Measurements from ENCODE around the gene IL1RAPL1.

Gene IL1RAPL1

DNA sequence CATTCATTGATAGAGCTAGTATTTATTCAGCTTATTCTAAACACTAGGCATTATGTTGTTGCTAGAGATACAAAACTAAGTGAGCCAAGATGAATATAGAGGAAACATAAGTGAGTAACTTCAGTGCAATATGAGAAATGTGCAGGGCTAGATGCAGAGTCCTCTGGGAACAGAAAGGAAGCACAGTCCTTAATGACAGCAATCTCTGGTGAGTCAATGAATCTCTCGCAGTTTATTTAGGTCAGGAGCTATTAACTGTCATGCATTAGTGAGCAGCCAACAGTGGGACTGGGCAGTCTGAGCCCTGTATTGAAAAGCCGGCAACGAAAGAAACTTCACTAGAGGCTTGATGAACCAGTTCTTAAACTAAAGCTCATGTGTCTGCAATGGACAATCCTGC lies 1030.0 kb downstream of the IL1RAPL1 start:
- no peak for DNase-seq (ENCODE audit: extremely low read depth in 1 of 2, low read depth in 1 of 2)

DNA sequence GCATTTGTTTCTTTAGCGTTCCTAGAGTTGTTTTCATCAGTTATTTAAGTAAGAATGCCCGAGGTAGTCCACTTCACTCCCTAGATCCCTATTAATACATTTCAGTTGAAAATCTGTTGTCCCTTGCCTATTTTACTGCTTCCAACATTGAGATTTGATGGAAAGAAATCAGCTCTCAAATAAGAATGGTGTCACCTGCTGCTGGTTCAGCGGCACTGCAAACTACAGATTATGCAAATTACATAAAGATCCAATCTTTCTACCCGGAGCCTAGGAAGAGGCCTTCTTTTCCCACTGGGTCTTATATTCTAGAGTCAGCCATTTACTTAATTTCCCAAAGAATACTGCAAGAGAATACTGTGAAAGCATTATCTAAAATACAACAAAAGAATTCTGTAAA lies 1030.5 kb downstream of the IL1RAPL1 start:
- DNase-seq (ENCODE audit: extremely low read depth in 1 of 2, low read depth in 1 of 2) = no peak

DNA sequence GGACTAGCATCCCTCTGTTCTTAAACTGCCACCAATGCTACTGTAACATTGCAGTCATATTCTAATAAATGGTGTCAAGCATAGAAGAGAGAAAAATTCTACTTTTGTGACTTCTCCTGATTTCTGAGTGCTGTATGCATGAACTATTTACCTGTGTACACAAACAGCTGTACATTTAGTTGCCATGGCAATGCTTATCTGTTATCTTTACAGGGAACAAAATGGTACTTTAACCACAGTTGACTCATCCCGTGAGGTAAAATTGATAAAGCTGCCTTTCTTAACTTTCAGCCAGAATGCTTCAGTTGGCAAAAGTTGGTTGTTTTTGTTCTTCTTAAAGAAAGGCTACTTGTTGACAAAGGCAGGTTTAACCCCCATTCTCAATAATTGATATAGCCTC lies 1040.6 kb downstream of the IL1RAPL1 start:
- DNase-seq (ENCODE audit: extremely low read depth in 1 of 2, low read depth in 1 of 2) = no peak

DNA sequence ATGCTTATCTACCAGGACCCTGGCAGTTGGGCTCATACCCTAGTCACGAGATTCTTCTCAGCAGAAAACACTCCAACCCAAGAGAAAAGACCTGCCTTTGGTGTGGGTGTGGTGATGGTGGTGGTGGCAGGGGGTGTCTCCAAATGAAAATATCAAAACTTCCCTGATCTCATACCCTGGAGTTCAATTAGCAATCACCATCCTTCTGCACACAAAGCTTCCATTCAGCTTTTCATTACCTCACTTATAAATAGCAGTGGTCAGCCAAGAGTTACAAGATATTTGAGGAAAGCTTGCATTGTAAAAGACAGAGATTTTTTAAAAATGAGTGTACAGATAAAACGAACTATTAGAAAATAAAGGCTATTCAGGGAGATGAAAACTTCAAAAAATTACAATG lies 1047.3 kb downstream of the IL1RAPL1 start:
- DNase-seq (ENCODE audit: extremely low read depth in 1 of 2, low read depth in 1 of 2) = no peak

DNA sequence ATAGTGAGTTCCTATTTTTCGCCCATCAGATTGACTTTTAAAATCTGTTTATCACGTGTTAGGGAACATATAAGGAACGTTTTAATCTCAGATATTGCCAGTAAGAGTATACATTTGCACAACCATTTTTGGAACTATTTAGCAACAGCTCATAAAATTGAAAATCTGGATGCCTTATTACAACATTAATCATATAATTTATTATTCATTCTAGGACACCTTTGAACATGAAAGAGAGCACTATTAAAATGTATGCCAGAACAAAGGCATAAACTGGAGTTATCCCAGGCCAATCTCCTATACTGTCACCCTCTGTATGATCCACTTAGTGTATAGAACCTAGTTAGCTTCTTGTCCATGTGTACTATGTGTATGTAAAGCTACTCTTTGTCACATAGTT lies 1049.1 kb downstream of the IL1RAPL1 start:
- DNase-seq (ENCODE audit: extremely low read depth in 1 of 2, low read depth in 1 of 2) = no peak

DNA sequence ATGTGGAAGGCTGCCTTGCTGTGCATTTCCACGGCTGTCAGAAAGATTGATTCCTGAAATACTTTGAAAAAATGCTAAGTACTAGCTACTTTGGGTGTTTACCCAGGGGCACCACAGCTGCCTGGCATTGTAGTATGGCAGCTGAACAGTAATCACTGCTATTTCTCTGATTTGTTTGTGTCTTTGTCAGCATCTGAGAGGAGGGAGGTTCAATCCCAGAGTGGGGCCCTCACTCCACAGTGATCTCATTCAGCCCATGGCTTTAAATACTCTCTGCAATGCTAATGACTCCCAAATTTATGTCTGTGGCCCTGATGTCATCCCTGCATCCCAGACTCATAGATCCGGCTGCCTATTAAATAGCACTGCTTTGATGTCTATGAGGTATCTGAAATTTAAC lies 1052.9 kb downstream of the IL1RAPL1 start:
- DNase-seq (ENCODE audit: extremely low read depth in 1 of 2, low read depth in 1 of 2) = no peak

DNA sequence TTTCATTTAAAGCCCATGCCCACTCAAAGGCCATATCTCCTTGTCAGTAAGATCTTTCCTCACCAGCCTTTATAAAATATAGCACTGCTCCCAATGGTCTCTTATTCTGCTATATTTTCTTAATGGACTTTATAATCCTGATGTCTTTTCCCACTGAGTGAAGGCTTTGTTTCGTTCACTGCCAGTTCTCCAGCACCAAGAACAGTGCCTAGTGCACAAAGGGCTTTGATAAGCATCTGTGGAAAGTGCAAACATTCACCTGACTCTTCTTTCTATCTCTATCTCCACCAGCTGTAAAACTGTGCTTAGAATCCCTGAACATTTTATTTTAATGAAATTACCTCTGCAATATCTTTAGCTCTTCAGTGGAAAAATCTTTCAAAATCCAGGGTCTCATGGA lies 1054.2 kb downstream of the IL1RAPL1 start:
- DNase-seq (ENCODE audit: extremely low read depth in 1 of 2, low read depth in 1 of 2) = no peak

DNA sequence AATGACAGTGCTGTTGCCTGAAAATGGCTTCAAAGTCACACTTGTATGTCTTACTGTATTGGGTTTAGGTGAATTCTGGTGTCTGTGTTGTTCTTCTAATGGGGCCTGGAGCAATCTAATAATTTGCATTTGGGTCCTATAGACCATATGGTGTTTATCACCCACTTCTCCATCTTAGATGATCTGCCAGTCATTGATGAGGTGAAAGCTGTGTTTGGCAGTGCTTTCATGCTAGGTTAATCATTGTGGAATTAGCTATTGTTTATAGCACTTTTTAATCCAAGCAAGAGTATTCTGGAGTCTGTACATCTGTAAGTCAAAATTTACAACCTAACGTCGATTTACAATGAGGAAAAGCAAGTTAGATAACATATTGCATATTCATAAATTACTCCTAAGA lies 1055.9 kb downstream of the IL1RAPL1 start:
- DNase-seq (ENCODE audit: extremely low read depth in 1 of 2, low read depth in 1 of 2) = no peak

DNA sequence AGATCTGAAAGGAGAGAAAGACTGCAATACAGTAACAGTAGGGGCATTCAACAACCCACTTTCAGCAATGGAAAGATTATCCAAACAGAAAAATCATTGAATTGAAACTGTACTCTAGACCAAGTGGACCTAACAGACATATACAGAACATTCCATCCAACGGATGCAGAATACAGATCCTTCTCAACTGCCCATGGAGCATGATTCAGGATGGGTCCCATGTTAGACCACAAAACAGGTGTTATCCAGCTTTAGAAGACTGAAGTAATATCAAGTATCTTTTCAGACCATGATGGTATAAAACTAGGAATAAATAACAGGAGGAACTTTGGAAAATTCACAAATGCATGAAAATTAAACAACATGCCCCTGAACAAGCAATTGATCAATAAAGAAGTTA lies 1060.9 kb downstream of the IL1RAPL1 start:
- DNase-seq (ENCODE audit: extremely low read depth in 1 of 2, low read depth in 1 of 2) = no peak

DNA sequence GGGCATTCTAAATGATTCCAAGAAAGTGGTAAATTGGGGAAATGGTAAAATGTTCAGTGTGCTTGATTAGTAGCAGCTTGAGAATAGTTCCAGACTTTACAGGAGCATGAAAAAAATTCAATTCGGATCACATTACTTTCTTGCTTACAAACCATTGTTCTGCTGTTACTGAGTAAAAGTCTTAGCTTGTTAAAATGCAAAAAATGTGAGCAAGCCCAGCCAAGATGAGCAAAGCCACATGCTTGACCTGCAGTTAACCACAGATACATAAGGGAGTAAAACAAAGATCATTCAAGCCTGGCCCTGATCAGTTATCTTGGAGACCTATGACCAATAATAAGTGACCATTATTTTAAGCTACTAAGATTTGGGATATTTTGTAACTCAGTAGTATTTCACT lies 1065.2 kb downstream of the IL1RAPL1 start:
- DNase-seq (ENCODE audit: extremely low read depth in 1 of 2, low read depth in 1 of 2) = no peak

DNA sequence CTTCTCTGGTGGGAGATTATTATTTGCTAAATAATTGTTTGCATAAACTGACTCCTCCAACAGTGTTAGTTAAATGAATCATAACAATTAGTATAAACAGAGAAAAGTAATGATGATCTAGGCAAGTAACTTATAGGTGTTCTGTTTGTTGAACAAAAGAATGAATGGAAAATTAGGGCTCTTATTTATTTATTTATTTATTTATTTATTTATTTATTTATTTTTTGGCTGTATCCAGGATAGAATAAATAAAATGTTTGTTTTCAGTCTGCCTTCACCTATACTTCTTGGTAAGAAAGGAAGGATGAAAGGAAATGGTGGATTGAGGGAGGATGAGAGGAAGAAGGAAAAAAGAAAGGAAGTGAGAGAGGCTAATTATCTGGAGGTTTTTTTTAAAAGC lies 1066.5 kb downstream of the IL1RAPL1 start:
- DNase-seq (ENCODE audit: extremely low read depth in 1 of 2, low read depth in 1 of 2) = no peak

DNA sequence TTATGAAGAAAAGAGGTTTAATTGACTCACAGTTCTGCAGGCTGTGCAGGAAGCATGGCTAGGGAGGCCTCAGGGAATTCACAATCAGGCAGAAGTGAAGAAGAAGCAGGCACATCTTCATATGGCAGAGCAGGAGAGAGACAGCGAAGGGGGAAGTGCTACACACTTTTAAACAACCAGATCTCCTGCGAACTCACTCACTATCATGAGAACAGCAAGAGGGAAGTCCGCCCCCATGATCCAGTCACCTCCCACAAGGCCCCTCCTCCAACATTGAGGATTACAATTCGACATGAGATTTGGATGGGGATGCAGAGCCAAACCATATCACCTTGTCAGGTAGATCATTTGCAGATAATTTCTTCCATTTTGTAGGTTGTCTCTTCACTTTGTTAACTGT lies 1072.7 kb downstream of the IL1RAPL1 start:
- no peak for DNase-seq (ENCODE audit: extremely low read depth in 1 of 2, low read depth in 1 of 2)

DNA sequence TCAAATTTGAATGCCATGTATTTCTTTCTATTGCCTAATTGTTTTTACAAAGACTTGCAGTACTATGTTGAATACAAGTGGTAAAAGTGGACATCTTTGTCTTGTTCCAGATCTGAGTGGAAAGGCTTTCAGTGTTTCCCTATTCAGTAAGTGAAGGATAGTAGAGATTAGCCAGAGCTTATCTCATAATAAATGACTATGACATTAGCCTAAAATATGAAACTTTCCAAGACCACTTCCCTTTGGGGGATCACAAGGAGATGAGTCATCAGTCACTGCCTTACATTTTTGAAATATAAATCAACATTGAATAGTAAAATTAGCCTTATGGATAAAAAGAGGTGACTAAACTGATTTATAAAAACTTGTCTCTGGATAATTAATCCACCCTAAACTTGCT lies 1074.0 kb downstream of the IL1RAPL1 start:
- no peak for DNase-seq (ENCODE audit: extremely low read depth in 1 of 2, low read depth in 1 of 2)

DNA sequence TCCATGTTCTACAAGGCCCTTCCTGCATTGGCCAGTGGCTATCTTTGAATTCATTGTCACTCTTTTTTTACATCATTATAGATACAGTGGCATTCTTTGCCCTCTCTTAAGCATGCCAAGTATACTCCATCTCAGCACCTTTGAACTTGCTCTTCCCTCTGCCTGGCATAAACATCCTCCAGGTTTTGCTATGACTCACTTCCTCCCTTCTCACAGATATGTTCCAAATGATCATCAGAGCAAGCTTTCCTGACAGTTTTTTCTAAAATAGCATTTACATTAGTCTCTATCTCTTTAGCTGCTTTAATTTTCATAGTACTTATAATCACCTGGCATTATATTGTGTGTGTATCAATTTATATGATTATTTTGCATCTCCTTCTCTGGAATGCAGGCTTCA lies 1074.9 kb downstream of the IL1RAPL1 start:
- DNase-seq (ENCODE audit: extremely low read depth in 1 of 2, low read depth in 1 of 2) = no peak

DNA sequence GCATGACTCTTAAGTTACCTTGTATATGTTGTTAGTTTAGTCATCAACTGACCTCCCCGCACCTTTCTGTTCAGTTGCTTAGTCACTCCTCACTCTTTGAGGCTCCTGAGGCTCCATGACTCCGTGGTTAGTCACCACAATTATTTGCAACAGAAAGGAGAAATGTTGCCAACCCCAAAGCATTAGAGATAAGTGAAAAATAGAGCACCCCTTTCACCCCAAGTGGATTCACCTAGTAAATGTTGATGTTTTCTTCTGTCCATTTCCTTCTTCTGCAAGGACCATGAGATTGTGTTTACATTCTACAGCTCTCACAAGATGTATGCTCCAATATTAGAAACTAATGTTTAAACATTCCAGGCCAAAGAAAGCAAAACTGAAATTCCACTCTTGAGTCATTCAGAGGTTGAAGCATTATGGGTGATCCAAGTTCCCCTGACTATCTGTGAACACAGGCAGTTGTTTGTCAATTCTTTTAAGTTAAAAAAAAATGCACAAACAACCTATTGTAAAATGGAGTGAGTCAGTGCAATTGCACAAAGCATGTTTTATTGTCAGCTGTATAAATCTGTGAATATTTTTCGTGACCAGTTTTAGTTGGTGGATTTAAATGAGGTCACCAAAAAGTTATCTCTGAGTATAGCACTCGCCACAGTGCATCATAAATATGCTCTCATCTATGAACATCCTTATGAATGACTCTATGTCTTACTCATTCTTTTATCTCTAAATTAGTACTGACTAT lies 1075.7 kb downstream of the IL1RAPL1 start:
- no peak for DNase-seq (ENCODE audit: extremely low read depth in 1 of 2, low read depth in 1 of 2)

DNA sequence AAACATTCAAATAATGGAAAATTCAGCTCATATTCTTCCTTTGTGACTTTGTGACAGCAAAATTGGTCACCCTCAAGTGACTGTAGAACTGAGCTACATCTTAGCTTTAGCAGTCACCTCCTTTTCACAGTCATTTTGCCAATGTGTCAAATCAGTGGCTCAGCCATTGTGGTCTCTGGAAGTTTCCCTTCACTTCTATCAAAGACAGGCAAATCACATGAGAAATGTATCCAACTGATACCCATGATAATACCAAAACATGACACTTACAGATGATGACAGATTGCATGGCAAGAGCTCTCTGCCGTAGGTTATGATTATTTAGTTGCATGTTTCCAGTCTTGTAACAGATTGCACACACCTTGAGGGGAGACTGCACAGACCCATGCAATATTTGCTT lies 1078.3 kb downstream of the IL1RAPL1 start:
- DNase-seq (ENCODE audit: extremely low read depth in 1 of 2, low read depth in 1 of 2) = no peak

DNA sequence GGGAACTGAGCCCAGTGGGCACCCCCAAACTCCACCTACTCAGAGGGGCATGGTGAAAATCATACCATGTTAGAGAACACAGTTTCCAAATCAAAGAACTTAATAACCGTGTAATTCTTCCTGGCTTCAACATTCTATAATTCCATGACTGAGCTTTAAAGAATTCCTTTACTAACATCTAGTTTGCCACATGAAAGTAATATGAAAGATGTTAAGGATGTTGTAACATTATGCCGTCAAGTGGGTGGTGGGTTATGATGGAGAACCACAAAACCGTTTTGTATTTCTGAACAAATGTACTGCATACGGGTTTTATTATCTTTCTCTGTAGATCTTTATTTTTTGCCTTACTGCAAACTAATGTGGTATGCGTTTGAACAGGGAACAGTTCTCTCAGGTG lies 1079.1 kb downstream of the IL1RAPL1 start:
- DNase-seq (ENCODE audit: extremely low read depth in 1 of 2, low read depth in 1 of 2) = no peak

DNA sequence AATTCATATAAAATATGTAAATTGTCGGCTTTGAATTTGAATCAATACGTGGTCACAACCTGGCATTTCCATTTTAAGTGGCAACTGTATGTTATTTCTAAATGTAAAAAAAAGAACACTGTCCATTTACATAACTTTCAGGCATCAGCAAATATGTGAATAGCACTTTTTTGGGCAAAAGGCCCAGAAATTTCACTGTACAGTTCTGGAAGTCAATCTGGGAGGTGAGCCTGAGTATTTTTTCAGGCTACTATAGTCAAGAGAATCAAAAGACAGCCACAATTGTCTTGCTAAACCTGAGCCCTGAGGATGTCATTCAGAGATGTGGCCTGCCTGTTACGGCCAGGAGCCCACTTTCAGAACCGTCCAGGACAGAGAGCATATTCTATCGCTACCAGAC lies 1084.2 kb downstream of the IL1RAPL1 start:
- no peak for DNase-seq (ENCODE audit: extremely low read depth in 1 of 2, low read depth in 1 of 2)

DNA sequence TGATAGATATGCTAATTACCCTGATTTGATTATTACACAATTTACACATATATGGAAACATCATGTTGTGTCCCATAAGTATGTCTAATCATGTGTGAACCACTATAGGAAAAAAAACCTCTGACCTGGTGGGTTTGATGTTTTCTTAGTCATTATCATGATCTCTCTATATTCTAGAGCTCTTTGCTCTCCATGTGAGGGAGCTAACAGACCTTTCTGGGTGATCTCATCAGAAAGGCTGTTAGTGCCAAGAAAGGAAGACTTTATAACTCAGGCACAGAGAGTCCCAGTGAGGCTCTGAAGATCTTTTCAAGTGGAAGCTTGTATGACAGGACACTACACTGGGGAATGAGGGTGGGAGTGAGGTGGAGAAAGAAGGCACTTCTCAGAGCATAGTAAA lies 1100.4 kb downstream of the IL1RAPL1 start:
- no peak for DNase-seq (ENCODE audit: extremely low read depth in 1 of 2, low read depth in 1 of 2)

DNA sequence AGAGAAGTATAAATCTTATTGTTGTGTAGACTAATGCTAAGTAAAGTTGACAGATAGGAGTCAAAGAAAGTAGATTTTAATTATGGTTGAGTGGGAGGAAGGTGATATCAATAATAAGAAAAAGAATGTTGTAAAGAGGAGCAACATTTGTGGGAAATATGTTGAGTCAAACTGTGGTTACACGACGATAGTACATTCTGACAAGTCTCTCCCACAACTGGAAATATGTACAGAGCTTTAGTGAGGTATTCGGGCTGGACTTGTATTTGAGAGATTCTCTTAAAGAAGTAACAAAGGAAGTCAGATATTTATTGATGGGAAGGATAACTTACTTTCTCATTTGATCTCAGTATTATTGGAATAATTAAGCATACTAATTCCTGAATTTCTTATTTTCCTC lies 1102.8 kb downstream of the IL1RAPL1 start:
- no peak for DNase-seq (ENCODE audit: extremely low read depth in 1 of 2, low read depth in 1 of 2)

DNA sequence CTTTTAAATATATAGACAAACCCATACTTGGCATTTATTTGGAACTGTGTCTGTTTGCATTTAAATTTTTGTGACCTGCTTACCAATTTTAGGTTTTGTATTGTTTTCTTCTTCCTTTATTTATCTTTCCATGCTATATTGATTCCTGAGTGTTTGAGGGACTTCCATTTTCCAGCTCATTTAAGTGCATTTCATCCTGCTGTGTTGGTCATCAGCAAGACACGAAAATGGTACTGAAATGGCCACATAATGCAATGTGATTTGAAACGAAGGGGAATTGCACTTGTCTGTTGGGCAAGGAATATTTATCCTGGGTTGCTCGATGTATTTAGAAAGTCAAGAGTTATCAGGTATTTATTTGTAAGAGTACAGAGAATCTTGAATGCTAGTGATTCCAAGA lies 1103.8 kb downstream of the IL1RAPL1 start:
- no peak for DNase-seq (ENCODE audit: extremely low read depth in 1 of 2, low read depth in 1 of 2)

DNA sequence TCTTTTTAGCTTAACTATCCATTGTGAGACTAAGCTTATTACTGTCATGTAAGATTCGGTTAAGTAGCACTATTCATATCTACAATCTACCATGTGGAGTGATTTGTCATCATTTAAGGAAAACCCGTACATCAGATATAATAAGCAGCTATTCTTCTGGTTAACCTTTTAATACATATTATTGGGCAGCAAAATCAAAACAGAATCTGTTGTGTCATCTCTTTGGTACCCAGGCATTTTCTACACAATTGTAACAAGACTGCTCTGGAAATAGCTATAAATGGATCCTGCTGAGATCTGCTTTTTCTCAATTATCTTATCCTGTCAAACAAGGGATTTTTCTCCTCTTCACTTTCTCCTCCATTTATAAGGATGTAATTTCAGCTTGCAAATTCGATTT lies 1106.7 kb downstream of the IL1RAPL1 start:
- no peak for DNase-seq (ENCODE audit: extremely low read depth in 1 of 2, low read depth in 1 of 2)

DNA sequence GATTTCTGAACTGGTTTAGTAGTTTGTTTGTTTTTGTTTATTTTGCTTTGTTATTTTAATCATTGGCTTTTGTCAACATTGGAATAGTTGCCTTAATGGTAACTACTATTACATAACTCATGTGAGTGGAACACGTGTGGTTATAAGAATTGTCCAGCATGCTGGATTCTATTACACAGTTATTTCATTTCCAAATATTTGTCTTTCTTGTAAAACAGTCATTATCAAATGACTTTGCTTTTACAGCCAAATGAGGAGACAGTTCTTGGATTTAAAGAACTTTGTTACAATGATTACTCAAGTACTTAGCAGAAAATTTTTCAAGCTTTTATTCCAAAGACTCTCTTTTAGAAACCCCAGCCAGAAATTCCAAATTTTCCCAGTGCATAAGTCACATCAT lies 1112.0 kb downstream of the IL1RAPL1 start:
- DNase-seq (ENCODE audit: extremely low read depth in 1 of 2, low read depth in 1 of 2) = no peak
